ENCODE results near the gene SLC35F4. TPM values are rescaled to one million over a fixed set of nuclear protein-coding genes. Genes with fewer than 3 reads are reported as not detected.

SLC35F4 gene
- total RNA-seq, 1 experiment from 2014 or later = not detected

GRCh38 chr14:57884175-57884574 is 18.3 kb upstream of the SLC35F4 start:
- POLR2A ChIA-PET (ENCODE audit: low non-redundant PET) = no interaction called here
- TF ChIP-seq EZH2 (IDR thresholded peaks at IDR 0.05; ENCODE audit: borderline replicate concordance, low read depth, low read length, poor library complexity, severe bottlenecking) (no peak), CTCF (conservative IDR thresholded peaks at IDR 0.05; ENCODE audit: low read depth, low read length) (peak; percentile 58)

GRCh38 chr14:57883061-57883460 is 17.2 kb upstream of the SLC35F4 start:
- no peaks in the 10 kb centered on the region for H3K36me3 ChIP-seq (ENCODE audit: insufficient read depth, low read length, poor library complexity, severe bottlenecking)
- H3K4me1 ChIP-seq (ENCODE audit: insufficient read depth, low read length, poor library complexity, severe bottlenecking) = peaks cover 35% of the 10 kb centered on the region
- H3K9me3 ChIP-seq (ENCODE audit: low read depth, low read length, poor library complexity, severe bottlenecking) = peaks cover 5% of the 10 kb centered on the region
- CTCF ChIA-PET = interaction anchor here (0.6 kb wide), 1 partner anchor 101 kb away, joined by 3 read pairs; no protein-coding TSS in a partner anchor
- no peak overlapping the region for H3K27ac ChIP-seq (ENCODE audit: low read depth, low read length, poor library complexity, severe bottlenecking)
- DNase-seq (ENCODE audit: low spot score) = no peak
- H3K4me3 ChIP-seq (ENCODE audit: low read depth, low read length, poor library complexity, severe bottlenecking) = no peak overlapping the region
- POLR2A ChIA-PET (ENCODE audit: low non-redundant PET) = no interaction called here
- no peaks in the 10 kb centered on the region for H3K27me3 ChIP-seq (replicated peaks; ENCODE audit: insufficient read depth, low read depth, low read length, poor library complexity)
- intact Hi-C loops (cut with micrococcal nuclease; ENCODE audit: unreplicated experiment) = no loop called here
- no peak for TF ChIP-seq CTCF (conservative IDR thresholded peaks at IDR 0.05; ENCODE audit: low read depth, low read length)
- no peak for TF ChIP-seq EZH2 (IDR thresholded peaks at IDR 0.05; ENCODE audit: borderline replicate concordance, low read depth, low read length, poor library complexity, severe bottlenecking)
- no TSS peak for BruUV-seq (replicated peaks)

More at GRCh38 chr14:57884175-57884574, 18.3 kb upstream of the SLC35F4 start:
- Histone ChIP-seq H3K4me3 (ENCODE audit: low read depth, low read length, poor library complexity, severe bottlenecking) (no peak overlapping the region), H3K27me3 (replicated peaks; ENCODE audit: insufficient read depth, low read depth, low read length, poor library complexity) (no peaks in the 10 kb centered on the region), H3K27ac (ENCODE audit: low read depth, low read length, poor library complexity, severe bottlenecking) (no peak overlapping the region), H3K4me1 (ENCODE audit: insufficient read depth, low read length, poor library complexity, severe bottlenecking) (peaks cover 31% of the 10 kb centered on the region), H3K36me3 (ENCODE audit: insufficient read depth, low read length, poor library complexity, severe bottlenecking) (no peaks in the 10 kb centered on the region), H3K9me3 (ENCODE audit: low read depth, low read length, poor library complexity, severe bottlenecking) (no peaks in the 10 kb centered on the region)
- DNase-seq (ENCODE audit: low spot score) = peak; percentile 33
- BruUV-seq (replicated peaks) = no TSS peak
- CTCF ChIA-PET = no interaction called here
- intact Hi-C loops (cut with micrococcal nuclease; ENCODE audit: unreplicated experiment) = no loop called here

- Histone ChIP-seq H3K27ac (ENCODE audit: low read depth, low read length, poor library complexity, severe bottlenecking) (peak overlapping the region; percentile 72), H3K9me3 (ENCODE audit: low read depth, low read length, poor library complexity, severe bottlenecking) (peaks cover 6% of the 10 kb centered on the region), H3K27me3 (replicated peaks; ENCODE audit: insufficient read depth, low read depth, low read length, poor library complexity) (no peaks in the 10 kb centered on the region), H3K4me3 (ENCODE audit: low read depth, low read length, poor library complexity, severe bottlenecking) (no peak overlapping the region), H3K36me3 (ENCODE audit: insufficient read depth, low read length, poor library complexity, severe bottlenecking) (no peaks in the 10 kb centered on the region), H3K4me1 (ENCODE audit: insufficient read depth, low read length, poor library complexity, severe bottlenecking) (peaks cover 41% of the 10 kb centered on the region)
- CTCF ChIA-PET = no interaction called here
- intact Hi-C loops (cut with micrococcal nuclease; ENCODE audit: unreplicated experiment) = no loop called here
- no peak for DNase-seq (ENCODE audit: low spot score)
- no peak for TF ChIP-seq CTCF (conservative IDR thresholded peaks at IDR 0.05; ENCODE audit: low read depth, low read length)
- no peak for TF ChIP-seq EZH2 (IDR thresholded peaks at IDR 0.05; ENCODE audit: borderline replicate concordance, low read depth, low read length, poor library complexity, severe bottlenecking)
- no TSS peak for BruUV-seq (replicated peaks)
- POLR2A ChIA-PET (ENCODE audit: low non-redundant PET) = no interaction called here
Observed at GRCh38 chr14:57879516-57879915, 13.6 kb upstream of the SLC35F4 start.
